Duodenal mucosa (tissue), 2 donors: ENCODE data around the gene MRAS.

Source experiments
- H3K27ac ChIP-seq: one replicate; pipeline ENCODE4 v1.7.0; 2013; ENCODE audit warnings: low read depth, low read length
- H3K27me3 ChIP-seq, 2 donors: one replicate each; pipeline ENCODE4 v1.7.0; 2013; ENCODE audit warnings: low read length in 2 of 2, control low read depth in 1 of 2; ENCODE audit not compliant: insufficient read depth in 2 of 2, control insufficient read depth in 1 of 2
- H3K36me3 ChIP-seq, 2 donors: one replicate each; pipeline ENCODE4 v1.7.0; 2013; ENCODE audit warnings: low read length in 2 of 2, control low read depth in 1 of 2; ENCODE audit not compliant: insufficient read depth in 2 of 2, control insufficient read depth in 1 of 2
- H3K4me1 ChIP-seq, 2 donors: one replicate each; pipeline ENCODE4 v1.7.0; 2013; ENCODE audit warnings: low read length in 2 of 2, control low read depth in 1 of 2; ENCODE audit not compliant: insufficient read depth in 2 of 2, control insufficient read depth in 1 of 2
- H3K4me3 ChIP-seq, 2 donors: one replicate each; pipeline ENCODE4 v1.7.0; 2013; ENCODE audit warnings: low read length in 2 of 2, low read depth in 1 of 2
- H3K9ac ChIP-seq, 2 donors: one replicate each; pipeline ENCODE4 v1.7.0; 2013; ENCODE audit warnings: low read length in 2 of 2, low read depth in 1 of 2
- H3K9me3 ChIP-seq, 2 donors: one replicate each; pipeline ENCODE4 v1.7.0; 2013; ENCODE audit warnings: low read length in 2 of 2, control low read depth in 1 of 2; ENCODE audit not compliant: control insufficient read depth in 1 of 2

Gene MRAS

DNA sequence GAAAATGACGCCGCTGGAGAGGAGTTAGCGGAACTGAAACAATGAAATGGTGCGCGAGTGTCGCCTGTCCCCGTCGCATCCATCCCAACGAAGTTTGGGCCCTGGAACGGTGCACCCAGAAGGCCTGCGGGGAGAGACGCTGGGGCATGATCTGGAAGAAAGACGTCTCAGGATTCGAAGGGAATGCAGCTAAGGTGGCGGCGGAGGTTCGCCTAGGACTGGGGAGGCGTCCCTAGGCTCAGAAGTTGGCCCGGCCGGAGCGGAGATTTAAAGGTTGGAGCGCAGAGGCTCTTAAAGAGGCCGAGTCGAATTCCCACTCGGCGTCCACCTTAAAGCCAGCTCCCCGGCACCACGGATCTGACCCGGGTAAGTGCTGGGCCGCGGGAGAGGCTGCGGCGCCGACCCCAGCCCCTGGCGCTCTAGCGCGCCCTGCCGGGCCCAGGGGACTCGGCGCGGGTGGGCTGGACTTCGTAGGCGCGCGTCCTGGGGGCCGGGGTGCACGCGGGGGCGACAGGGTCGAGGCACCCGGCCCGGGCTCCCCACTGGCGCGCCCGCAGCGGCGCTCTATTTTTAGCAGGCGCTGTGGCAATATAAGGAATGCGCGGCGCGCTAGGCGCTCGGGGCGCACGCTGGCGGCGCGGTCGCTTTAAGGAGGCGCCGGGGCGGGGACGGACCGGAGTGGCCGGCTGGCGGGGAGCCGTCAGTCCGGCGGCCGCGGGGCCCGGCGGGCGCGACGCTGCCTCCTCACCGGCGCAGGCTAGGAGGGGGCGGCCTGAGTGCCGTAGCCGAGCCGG lies at the start of gene MRAS:
Gene MRAS, plus strand, starts transcription at position 620 of the 794 bp plus-strand sequence. CDS start 24,305 bp downstream, outside the sequence.
- peaks cover 0 to 3% of the 10 kb centered on the region in 2 donors for H3K4me1 ChIP-seq
- peak within 1 kb of the TSS; percentile 15 to 63 for H3K9ac ChIP-seq
- H3K4me3 ChIP-seq, result peak within 1 kb of the TSS; percentile 72 to 82
- H3K36me3 ChIP-seq, result no peaks in the 10 kb centered on the region
- peaks cover 7 to 19% of the 10 kb centered on the region in 2 donors for H3K27me3 ChIP-seq
- H3K9me3 ChIP-seq, result no peaks in the 10 kb centered on the region
- H3K27ac ChIP-seq, result peak within 1 kb of the TSS; percentile 25

DNA sequence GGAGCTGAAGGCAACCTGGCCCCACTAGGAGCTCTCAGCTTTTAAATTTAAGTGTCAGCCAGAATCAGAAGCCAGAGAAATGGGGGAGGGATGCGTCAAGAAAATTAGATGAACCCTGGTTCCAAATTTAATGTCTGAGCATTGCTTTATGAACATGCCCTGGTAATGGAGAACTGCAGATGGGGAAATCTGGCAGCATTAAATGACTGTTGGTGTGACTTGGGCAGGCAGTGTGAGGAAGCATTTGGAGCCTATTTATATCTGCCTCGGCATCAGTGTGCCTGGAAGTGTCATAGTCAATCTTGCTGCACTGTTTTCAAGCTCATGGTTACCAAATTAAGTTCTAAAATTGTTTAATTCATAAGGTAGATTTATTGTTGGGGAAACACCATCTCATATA lies 47.7 kb upstream of the MRAS start:
- Histone ChIP-seq H3K4me1 (no peaks in the 10 kb centered on the region), H3K27me3 (no peaks in the 10 kb centered on the region), H3K36me3 (peaks cover 0 to 28% of the 10 kb centered on the region in 2 donors), H3K9ac (no peak overlapping the region), H3K27ac (no peak overlapping the region), H3K9me3 (no peaks in the 10 kb centered on the region), H3K4me3 (no peak overlapping the region)

DNA sequence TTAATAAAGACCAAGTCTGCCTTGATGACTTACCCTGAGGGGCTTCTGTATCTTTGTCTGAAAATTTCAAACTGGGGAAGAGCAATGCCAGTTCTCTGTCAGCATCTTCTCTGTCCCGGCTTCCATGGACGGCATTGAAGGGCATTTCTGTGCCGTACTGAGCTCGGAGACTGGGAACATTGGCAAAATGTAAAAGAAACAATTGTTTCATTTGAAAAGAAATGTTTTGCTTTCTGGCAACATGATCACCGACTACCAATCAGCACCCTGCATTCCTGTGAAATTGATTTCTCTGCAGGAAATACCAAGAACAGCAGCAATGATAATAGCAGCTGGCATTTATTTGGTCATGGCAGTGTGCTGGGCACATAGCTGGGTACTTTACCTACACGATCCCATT lies 44.9 kb upstream of the MRAS start:
- Histone ChIP-seq H3K9ac (no peak overlapping the region), H3K9me3 (peaks cover under 1 to 6% of the 10 kb centered on the region in 2 donors), H3K27ac (no peak overlapping the region), H3K4me1 (no peaks in the 10 kb centered on the region), H3K27me3 (no peaks in the 10 kb centered on the region), H3K4me3 (no peak overlapping the region), H3K36me3 (peaks cover 0 to 5% of the 10 kb centered on the region in 2 donors)

DNA sequence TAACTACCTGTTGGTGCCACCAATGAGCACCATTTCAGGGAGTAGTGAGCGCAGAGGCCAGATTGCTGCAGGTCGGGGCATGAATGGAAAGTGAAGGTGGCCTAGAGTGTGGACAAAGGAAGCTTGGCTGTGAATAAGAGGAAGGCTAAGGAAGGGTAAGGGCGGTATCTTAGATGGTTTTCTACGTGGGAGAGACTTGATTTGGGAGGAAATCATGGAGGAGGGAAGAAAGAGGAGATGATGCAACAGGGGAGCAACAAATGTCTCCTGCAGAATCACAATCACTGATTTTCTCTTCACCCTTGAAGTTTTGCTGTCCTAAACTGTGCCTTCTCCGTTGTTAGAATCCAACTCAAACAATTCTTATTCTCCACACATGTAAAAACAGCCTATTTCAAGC lies 40.5 kb upstream of the MRAS start:
- H3K27me3 ChIP-seq, result no peaks in the 10 kb centered on the region
- H3K4me3 ChIP-seq, result no peak overlapping the region
- no peak overlapping the region for H3K9ac ChIP-seq
- no peaks in the 10 kb centered on the region for H3K36me3 ChIP-seq
- peaks cover 6 to 23% of the 10 kb centered on the region in 2 donors for H3K9me3 ChIP-seq
- no peaks in the 10 kb centered on the region for H3K4me1 ChIP-seq
- H3K27ac ChIP-seq, result no peak overlapping the region

GRCh38 chr3:138308783-138309182 lies 39.6 kb upstream of the MRAS start:
- Histone ChIP-seq H3K9me3 (peaks cover 6 to 23% of the 10 kb centered on the region in 2 donors), H3K36me3 (no peaks in the 10 kb centered on the region), H3K27me3 (no peaks in the 10 kb centered on the region), H3K9ac (no peak overlapping the region), H3K4me1 (no peaks in the 10 kb centered on the region), H3K27ac (no peak overlapping the region), H3K4me3 (no peak overlapping the region)

DNA sequence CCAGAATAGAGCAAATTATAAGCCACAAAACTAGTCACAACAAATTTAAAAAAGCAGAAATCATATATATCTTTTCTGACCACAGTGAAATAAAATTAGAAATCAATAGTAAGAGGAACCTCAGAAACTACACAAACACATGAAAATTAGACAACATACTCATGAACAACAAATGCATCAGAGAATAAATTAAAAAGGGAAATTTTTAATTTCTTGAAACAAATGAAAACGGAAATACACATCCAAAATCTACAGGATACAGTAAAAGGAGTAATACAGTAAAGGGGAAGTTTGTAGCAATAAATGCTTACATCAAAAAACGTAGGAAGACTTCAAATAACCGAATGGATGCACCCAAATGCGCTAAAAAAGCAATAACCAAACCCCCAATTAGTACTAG lies 37.9 kb upstream of the MRAS start:
- Histone ChIP-seq H3K27ac (no peak overlapping the region), H3K4me1 (no peaks in the 10 kb centered on the region), H3K36me3 (no peaks in the 10 kb centered on the region), H3K9ac (no peak overlapping the region), H3K4me3 (no peak overlapping the region), H3K27me3 (no peaks in the 10 kb centered on the region), H3K9me3 (peaks cover 6 to 23% of the 10 kb centered on the region in 2 donors)

DNA sequence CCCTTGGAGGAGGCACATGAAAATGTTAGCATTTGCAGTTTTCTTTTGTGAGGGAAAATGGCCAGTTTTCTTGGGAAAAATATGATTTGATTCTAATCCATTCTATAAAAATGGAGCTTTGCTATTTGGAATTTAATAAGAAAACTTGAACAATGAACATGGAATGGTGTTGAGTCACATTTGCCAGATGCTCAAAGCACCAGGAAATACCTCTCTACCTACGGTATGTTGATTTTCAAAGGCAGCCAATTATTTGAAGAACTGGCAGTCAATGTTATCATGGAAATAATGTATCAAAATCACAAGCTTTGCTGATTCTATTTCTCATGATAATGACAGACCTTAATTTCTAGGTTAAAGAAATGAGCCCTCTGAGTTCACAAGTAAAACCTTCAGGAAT lies 33.6 kb upstream of the MRAS start:
- no peaks in the 10 kb centered on the region for H3K36me3 ChIP-seq
- H3K4me3 ChIP-seq, result no peak overlapping the region
- H3K9ac ChIP-seq, result no peak overlapping the region
- no peak overlapping the region for H3K27ac ChIP-seq
- no peaks in the 10 kb centered on the region for H3K4me1 ChIP-seq
- peaks cover 0 to 5% of the 10 kb centered on the region in 2 donors for H3K9me3 ChIP-seq
- no peaks in the 10 kb centered on the region for H3K27me3 ChIP-seq

DNA sequence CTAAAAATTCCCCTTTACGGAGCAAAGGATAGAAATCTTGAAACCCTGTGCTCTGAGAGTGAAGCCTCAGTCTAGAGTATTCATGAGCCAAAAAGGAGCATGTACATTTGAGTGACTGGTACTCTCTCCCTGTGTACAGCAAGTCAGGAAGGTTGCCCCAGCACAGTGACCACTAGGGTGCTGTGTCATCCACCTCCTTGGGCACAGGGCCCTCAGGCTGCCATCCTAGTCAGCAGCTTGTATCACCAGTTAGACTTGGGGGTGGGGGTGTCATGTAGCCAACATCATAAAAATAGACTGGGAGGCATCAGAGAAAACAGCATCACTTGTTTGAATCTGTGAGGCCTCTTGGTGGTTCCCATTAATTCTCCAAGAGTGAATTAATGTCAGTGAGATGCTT lies 30.7 kb upstream of the MRAS start:
- Histone ChIP-seq H3K9me3 (no peaks in the 10 kb centered on the region), H3K36me3 (no peaks in the 10 kb centered on the region)

DNA sequence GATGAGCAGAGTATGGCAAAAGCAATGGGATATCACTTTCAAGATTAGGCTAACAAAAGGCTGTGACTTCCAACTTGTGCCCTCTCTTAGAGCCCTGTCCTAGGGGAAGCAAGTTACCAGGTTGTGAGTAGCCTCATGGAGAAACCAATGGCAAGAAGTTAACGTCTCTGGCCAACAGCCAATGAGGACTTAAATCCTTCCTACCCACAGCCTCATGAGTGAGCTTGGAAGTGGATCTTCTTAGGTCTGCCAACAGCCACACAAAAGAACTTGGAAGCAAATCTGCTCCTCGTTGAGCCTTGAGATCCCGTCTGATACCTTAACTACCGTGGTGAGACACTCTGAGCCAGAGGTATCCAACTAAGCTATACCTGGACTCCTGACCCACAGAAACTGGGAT lies 24.4 kb upstream of the MRAS start:
- Histone ChIP-seq H3K27ac (no peak overlapping the region), H3K9me3 (no peaks in the 10 kb centered on the region), H3K9ac (no peak overlapping the region), H3K36me3 (no peaks in the 10 kb centered on the region), H3K4me1 (peaks cover 5 to 6% of the 10 kb centered on the region in 2 donors), H3K27me3 (no peaks in the 10 kb centered on the region), H3K4me3 (no peak overlapping the region)

More for the DNA sequence above, 30.7 kb upstream of the MRAS start:
- Histone ChIP-seq H3K27me3 (no peaks in the 10 kb centered on the region), H3K4me1 (no peaks in the 10 kb centered on the region), H3K9ac (no peak overlapping the region), H3K27ac (no peak overlapping the region), H3K4me3 (no peak overlapping the region)

DNA sequence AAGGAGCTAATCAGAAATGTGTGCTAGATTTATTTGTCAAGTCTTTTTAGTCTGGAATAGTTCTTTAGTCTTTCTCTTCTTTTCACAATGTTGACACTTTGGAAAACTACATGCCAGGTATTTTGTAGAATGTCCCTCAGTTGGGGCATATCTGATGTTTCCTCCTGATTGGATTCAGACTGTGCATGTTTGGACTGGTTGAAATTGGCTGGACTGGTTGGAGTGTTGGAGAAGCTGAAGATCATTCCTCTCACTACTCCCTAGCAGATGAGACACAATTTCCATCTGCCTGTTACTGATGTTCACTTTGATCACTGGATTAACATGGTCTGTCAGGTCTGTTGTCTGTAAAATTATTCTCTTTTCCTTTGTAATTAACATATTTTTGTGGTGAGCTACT lies 22.4 kb upstream of the MRAS start:
- H3K36me3 ChIP-seq, result no peaks in the 10 kb centered on the region
- no peaks in the 10 kb centered on the region for H3K9me3 ChIP-seq
- H3K27me3 ChIP-seq, result no peaks in the 10 kb centered on the region
- peaks cover 6% of the 10 kb centered on the region in 2 donors for H3K4me1 ChIP-seq
- H3K27ac ChIP-seq, result no peak overlapping the region
- H3K4me3 ChIP-seq, result no peak overlapping the region
- H3K9ac ChIP-seq, result no peak overlapping the region
